GM19324 (cell line): Measurements from ENCODE around the gene MYO1B.

Source experiments
- ATAC-seq: cut with Tn5 transposase; IDR thresholded peaks from one replicate; pipeline ENCODE4 v1.9.1; 2021; ENCODE audit warnings: mild to moderate bottlenecking, moderate library complexity; ENCODE audit not compliant: unreplicated experiment, low FRiP score

Gene MYO1B

DNA sequence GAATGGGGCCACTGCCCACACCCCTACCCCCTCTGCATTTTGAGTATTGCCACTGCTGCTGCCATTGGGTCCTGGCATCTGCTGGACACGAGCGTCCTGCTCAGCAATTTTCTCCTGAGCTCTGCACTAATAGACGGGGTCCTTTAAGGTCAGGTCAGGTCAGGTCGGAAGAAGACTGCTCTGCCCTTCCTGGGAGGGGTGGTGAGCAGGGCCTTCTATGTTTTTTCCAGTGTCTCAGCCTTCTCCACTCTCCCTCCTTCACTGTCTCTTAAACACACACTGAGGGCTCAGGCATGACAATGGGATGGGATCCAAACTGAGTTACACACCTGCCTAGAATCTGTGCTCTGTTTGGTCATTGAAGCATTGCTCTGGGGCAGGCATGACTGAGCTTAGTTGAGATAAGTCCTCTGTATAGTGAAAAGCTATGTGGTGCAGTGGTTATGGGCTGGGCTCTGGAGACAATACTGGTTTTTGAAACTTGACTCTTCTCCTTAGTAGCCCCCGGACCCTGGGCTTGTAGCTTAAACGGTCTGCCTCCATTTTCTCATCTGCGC lies 10.6 kb downstream of the MYO1B start:
- no peak for ATAC-seq

DNA sequence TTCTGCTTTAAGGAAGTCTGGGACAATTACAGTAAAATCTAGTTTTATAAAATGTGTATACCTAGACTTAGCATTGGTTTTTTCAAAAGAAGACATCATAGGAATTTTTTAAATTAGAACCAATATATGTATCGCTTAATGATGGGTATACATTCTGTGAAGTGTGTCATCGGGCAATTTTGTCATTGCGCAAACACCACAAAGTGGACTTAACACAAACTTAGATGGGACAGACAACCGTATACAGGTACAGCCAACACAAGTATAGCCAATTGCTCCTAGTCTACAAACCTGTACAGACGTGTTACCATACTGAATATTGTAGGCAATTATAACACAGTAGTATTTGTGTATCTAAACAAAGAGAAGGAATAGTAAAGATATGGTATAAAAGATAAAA lies 12.7 kb downstream of the MYO1B start:
- no peak for ATAC-seq

DNA sequence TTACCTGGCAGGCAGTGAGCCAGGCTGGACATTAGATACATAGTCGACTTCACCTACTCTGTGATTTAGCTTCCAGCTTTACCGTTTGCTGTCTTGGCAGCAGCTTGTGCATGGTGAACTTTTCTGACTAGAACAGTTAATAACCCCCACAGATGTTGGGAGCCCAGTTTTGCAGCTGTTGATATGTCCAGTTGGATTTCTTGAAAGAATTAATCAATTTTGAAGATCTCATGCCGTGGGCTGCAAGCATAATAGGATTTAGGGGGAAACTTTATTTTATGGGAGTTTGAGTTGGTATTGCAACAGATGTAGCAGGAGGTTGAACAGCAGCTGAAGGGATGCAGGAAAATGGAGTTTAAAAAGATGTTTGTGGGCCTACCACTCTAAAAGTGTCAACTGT lies 13.8 kb downstream of the MYO1B start:
- ATAC-seq = no peak

DNA sequence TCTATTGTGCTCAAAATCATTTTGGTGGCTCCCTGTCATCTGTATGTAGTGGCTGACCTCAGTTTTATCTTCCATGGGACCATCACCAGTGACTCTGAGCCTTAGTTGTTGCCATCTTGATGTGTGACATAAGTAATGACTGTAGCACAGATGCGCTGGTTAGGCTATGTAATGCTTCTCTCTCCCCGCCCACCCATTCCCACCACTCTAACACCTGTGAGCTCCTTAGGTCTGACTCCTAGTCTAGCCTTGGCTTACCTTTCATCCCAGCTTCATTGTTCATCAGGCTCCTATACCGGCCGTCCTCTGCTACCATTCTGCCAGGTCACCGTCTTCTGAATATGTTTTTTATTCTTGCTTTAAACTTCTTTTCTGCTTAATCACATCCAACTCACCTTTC lies 17.2 kb downstream of the MYO1B start:
- no peak for ATAC-seq

DNA sequence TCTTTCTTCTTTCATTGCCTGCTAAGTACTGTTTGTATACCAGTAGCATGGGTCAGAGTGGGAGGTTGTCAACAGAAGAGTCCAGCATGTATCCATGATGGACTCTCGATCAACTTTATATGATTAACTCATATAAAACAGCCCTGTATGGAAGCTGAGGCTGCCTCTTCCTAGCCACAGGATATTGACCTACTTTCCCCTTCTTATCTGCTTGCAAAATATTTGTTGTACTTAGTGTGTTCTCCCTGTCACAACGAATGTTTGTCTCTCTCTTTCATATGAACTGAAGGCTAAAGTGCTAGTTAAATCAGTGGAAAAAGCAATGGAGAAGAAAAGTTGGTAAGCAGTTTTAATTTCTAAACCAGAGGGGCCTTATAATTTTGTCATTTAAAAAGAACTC lies 17.8 kb downstream of the MYO1B start:
- ATAC-seq = no peak

DNA sequence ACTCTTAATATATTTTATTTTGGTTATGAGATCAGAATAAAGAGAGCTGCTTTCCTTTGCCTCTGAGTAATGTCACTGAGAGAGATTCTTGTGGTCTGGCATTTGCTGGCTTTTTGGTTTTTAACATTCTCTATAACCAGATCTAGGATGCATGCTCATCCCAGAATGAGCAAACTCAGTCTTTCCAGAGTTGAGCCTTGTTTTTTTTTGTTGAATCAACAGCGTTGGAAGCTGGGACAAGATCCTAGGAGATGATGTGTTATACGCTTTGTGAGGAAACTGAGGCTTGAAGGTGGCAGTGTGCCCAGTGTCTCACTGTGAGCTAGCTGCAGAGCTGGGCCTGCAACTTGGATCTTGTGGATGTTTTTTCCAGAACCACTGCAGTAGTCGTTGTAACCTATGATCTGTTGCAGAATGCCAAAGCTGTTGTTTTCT lies 19.5 kb downstream of the MYO1B start:
- ATAC-seq = no peak

DNA sequence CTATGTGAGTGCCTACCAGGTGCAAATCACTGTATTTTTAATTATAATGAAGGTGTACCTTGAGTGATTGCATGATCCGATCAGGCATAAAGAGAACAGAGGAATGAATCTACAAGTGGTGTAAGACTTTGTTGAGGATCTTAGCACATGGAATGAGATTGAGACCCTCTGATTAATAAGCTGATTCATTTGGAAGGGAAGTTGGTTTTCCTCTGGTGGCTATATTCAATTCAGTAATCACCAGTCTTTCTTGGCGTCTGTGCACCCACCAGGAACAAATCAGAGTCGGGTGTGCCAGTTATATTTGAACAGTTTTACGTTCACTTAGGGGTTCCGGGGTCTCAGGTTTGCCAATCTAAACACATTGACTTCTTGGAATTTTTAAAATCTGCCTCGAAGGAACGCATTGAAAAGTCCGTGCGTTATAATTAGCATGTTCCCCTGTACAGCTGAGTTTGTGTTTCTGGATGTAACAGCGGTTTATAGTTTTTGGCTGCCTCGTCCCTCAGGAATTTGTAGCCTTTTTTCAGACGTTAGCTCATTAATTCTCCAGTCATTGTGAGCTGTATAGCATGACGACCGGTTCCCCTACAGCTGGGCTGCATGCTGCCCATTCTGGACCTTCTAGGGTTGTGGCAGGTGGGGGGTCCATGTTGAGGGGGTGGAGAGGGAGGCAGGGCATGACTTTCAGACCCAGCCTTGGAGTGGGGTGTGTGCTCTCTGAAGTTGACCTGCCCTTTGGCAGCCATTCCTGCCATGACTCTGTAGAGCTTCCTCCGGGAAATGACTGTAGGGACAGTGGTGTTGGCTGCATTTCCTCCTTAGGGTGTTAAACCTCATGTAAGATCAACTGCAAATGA lies 20.3 kb downstream of the MYO1B start:
- no peak for ATAC-seq

DNA sequence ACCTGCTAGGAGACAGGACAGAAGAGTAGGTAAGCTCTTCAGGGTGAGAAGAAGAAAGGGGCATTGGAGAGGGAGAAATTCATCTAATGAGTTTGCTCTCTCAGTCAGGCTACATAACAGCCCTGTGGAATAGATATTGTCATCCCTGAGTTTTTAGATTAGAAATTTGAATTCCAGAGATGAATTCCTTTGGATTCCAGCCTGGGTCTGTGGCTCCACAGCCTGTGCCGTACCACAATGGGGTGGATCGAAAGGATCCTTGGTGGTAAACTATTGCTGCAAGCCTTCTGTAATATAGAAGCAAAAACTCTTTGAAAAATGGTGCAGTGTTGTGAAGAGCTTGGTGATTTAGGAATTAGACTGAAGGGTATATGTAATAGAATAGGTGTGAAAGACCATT lies 21.0 kb downstream of the MYO1B start:
- ATAC-seq = no peak

DNA sequence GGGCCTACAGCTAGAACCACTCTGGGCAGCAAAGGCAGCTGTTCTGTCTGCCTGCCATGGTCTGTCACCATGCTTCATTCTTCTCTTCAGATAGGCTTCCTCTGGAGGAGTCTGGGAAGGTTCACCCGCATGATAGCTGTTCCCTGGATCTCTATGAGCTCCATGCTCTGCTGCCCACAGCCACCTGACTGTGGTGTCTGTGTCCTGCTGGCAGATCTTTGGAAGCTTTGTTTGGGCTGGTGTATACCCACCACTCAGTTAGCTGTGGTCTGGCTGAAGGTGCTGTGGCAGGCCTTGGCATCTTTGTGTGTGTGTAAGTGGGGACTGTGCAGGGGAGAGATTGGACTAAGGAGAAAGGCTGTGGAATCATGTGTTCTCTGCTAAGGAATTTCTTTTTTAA lies 23.4 kb downstream of the MYO1B start:
- ATAC-seq = no peak

DNA sequence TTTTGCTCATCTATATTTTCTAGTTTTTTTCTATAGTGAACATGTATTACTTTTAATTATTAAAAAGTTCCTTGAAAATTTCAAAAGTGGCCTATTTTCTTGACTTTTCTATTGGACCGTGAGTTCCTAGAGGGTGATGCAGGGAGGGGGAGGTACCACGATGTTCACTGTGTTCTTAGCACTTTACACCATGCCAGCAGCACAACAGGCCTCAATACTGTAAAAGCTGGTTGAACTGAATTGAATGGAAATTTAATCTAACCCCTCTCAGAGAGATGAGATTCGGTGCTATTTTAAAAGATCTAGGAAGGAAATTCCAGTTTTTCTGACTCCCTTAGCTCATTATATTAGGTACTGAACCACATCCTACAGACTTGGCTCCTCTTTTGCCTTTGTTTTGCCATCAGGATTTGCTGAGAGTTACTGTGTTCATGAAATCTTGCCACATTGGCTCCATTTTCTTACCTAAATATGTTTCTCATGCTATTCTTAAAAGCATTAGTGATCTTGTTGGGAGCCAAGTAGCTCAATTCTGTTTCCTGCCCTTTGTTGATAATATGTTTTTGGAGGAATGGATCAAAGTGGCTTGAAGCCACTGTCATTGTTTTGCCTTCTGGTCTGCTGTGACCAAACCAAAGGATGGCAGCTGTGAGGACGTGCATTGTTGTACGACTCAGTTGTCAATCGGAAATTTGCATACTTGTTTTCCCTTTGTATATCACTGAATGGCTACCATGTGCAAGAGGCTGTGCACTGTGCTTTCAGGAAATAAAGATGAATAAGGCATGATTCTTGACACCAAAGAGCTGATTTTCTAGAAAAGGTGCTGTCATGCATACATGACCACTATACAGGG lies 25.3 kb downstream of the MYO1B start:
- no peak for ATAC-seq

DNA sequence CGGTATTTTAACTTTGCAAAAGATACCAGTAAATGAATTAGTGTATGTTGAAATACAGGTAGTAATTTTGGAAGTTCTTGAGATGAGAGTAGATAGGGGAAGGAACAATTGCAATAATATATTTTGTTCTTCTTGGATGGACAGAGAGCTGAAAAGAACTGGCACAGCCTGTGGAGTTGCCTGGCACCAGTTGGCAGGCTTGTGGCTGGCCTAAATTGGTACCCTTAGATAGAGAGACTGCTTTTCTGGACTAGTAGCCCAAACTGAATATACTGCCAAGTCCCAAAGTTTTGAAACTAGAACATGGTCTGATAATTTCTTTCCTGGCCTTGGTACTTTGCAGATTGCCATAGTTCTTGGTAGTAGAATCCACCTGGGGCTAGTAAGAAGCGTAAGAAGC lies 26.9 kb downstream of the MYO1B start:
- no peak for ATAC-seq

DNA sequence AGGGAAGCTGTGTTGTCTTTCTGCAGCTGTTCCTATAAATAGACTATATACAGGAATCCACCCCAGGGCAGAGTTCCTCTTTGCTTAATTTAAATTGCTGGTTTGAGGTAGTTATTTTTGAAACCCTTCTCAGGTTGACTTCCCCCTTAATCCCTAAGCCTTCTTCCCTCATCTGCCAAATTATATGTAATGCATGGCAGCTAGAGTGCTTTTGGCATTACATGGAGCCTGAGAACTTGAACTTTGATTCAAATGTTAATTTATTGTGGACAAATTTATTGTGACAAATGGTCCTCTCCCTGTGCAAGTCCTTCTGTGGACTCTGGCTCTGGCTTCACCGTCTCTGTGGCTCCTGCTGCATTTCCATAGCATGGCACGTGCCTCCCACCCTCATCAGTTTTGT lies 29.2 kb downstream of the MYO1B start:
- no peak for ATAC-seq

DNA sequence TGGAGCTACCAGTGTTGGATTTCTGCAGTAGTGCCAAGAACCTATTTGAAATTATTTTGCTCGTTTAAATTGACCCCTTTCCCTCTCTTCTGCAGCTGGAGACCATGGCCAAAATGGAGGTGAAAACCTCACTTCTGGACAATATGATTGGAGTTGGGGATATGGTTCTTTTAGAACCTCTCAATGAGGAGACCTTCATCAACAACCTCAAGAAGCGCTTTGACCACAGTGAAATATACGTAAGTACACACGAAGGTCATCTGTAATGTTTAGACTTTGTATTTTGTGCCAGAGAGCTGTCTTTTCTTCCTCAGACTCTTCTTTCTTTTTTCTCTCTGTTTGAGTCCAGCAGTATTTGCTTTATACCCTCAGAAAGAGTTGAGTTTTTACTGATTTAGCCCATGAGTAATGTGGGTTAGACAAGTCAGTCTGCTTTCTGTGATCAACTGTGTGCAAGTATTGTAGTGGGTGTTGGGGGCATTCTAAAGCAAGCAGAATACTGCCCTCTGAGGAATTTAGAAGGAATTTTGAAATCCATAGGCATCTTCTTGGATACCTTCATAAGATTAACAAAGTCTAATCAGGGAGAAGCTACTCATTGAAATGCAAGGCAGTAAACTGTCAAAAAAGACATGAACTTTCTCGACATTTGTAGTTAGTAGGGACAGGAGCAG lies 31.7 kb downstream of the MYO1B start:
- no peak for ATAC-seq

DNA sequence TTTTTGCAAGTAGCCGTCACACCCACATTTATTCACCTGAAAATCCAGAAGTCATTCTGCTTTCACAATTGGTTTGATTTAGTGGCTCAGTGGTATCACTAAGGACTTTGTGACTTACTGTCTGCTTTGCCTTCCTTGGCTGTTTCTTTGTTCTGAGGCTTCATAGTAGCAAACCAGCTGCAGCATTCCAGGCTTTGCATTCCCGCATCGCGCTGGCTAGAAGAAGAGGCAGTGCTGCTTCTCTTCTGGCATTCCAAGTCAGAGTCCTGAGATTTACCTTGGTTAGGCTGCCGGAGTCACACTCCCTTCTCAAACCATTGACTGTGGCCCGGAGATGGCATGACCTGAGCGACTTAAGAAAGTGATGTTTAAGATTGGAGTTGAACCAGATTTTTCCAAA lies 35.1 kb downstream of the MYO1B start:
- ATAC-seq = no peak

DNA sequence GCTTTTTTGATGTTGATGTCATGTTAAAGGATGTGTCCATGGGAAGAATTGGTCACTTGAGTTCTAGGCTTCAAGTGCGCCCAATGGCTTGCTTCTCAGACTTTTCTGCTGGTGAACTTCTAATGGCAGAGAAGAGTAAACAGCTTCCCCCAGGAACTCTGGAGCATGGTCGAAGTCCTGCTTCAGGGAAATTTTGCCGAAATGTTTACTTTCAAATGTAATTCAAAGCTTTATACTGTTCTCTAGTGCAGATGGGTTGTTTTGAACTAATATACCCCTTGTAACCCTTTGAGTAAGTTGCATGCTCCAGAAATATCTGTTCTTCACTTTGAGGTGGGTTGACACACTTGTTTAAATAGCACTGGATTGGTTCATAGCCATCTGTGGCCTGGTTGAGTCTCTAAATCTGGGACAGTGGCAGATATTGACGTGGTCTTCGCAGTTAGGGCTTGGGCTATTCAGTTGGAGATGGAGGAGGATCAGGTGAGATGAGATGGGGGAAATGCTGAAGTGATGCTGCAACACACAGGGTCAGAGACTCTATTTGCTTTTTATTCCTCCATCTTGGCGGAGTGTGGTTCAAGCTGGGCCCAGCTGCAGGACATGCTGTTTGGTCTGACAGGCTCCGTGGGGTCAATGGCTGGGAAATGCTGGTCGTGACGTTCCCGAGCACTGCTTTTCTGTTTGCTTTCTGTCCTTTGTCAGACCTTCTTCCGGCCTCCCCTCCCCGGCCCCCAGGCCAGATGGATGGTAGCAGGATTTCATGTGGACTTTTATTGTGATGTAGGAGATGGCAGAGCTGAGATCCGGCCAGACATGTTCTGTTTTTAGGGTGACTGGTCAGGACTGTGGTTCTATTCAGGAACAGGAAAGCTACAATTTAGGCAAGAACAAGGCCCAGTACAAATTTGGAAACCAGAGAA lies 35.9 kb downstream of the MYO1B start:
- no peak for ATAC-seq

DNA sequence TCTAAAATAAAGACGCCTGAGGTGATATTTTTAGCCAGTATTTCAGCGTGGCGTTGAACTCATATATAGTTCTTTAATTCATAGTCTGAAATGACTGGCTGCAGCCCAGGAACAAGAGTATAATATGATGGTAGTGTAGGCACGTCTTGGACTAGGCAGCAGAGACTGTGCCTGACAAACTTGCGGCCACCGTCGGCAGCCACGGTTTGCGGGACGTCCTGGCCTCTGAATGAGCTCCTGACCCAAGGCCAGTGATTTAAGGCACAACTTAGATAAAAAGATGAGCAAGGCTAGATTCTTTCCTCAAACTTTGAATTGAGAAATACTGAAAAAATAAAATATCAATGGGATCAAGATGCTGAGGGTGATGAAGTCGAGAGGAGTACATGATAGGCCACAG lies 40.0 kb downstream of the MYO1B start:
- no peak for ATAC-seq

DNA sequence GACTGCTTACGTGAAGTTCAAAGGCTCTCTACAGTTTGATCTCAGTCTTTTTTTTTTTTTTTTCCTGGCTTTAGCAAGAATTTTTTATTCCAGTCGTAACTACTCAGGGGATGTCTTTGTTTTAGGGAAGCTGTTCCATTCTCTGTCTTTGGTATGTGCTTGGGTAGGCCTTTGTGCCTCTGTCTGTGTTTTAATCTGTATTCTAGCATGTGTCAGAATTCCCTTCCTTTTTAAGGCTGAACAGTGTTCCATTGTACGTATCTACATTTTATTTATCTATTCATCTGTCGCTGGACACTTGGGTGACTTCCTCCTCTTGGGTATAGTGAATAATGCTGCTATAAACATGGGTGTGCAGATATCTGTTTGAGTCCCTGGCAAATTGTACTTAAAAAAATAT lies 42.6 kb downstream of the MYO1B start:
- no peak for ATAC-seq

DNA sequence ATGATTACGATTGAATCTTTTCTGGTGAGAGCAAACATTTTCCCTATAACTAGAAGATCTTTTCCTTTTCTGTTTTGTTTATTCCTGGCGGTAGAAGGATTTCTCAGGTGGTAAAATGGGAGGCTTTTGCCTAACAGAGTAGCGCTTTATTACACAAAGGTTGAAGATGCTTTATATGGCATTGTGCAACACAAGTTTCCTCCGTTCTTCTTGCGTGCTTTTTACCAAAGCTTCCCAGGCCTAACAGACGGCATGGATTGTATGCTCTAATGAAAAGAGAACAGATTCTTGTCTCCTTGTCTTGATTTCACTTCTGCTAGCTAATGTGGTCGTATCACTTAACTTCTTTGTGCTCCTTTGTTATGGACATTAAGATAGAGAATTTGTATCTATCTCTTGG lies 43.8 kb downstream of the MYO1B start:
- no peak for ATAC-seq

DNA sequence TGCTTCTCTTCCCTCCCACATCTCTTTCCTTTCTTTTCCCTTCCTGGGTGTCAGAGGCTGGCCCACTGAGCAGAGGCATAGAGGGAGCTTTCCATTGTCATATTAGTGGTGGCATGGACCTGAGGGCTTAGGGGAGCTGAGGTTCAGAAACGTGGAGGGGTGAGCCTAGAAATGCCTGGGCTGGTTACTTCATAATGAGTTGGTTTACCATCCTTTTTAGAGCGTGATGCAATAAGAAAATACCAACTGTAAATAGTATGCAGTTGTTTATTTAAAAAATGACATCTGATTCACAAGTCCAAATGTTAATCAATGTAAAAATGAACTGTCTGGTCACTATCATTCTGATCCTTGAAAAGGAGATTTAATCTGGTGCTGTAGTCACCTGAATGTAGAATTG lies 46.3 kb downstream of the MYO1B start:
- ATAC-seq = no peak

DNA sequence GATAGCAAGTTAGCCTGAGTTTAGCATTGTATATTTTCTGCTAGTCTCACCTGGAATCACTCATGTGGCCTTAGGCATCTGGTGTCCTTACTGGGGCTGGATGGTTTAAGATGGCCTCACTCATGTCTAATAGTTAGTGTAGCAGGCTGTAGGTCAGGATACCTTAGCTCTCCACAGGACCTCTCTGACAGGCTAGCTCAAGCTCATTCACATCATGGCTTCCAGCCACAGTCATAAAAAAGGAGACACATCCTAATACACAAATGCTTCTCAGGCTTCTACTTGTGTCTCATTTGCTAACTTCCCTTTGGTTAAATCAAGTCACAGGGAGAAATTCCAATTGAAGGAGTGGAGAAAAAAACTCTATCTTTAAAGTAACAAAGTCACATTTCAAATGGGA lies 47.7 kb downstream of the MYO1B start:
- ATAC-seq = no peak
